HG03460 (cell line): ENCODE results near the gene TPCN2.

Experiments used
- ATAC-seq: cut with Tn5 transposase; IDR thresholded peaks from one replicate; pipeline ENCODE4 v1.9.1; 2021; ENCODE audit not compliant: unreplicated experiment

The TPCN2 gene

DNA sequence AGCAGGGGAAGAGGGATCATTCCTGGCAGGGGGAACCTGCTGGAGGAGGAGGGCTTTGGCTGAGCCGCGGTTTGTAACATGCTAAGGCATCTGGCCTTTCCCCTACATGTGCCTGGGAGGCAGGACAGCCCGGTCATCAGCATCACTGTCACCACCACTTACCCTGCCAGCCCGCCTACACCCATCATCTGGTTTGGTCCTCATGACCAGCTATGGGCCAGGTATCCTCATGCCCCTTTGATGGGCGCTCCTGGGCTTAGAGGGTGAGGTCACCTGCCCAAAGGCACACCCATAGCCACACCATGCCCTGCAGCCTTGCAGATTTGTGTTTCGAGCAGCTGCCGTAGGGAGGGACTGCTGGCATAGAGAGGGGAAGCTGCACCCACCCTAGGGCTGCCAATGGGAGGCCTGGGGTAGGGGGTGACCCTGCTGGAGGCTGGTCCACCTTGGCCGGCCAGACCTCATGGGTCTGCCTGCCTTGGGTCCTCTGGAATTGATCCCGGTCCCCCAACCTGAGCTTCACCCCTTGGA, 38.3 kb upstream of the TPCN2 start:
- no peak for ATAC-seq

- no peak for ATAC-seq
Measured at GRCh38 chr11:69010964-69011623, 37.6 kb upstream of the TPCN2 start.

DNA sequence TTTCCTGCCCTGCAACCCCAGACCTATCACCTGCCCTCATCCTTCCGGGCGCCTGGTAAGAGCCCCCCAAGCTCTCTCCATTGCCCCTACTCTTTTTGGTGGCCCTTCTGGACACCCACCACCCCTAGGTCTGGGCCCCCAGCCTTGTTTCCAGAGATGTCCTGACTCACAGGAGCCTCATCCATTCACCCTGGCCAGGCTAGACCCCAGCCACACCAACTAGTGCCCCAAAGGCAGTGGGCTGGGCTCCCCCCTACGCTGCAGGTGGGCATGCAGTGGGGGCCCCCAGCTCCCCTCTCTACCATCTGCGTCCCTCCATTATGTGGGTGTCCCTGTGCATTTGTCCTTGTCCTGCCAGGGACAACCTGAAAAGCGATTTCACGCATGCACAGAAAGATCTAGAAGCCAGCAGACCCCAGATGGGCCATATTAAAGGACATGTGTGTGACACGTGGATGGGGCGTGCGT, 37.1 kb upstream of the TPCN2 start:
- ATAC-seq, result no peak

- no peak for ATAC-seq
Measured at GRCh38 chr11:69012092-69013008, 36.4 kb upstream of the TPCN2 start.

- no peak for ATAC-seq
Measured at GRCh38 chr11:69013009-69013951, 35.5 kb upstream of the TPCN2 start, which contains the start of gene MRGPRF. Gene MRGPRF, minus strand, starts transcription at chr11:69013246. Its CDS starts 3,345 bp downstream, at chr11:69009901.

DNA sequence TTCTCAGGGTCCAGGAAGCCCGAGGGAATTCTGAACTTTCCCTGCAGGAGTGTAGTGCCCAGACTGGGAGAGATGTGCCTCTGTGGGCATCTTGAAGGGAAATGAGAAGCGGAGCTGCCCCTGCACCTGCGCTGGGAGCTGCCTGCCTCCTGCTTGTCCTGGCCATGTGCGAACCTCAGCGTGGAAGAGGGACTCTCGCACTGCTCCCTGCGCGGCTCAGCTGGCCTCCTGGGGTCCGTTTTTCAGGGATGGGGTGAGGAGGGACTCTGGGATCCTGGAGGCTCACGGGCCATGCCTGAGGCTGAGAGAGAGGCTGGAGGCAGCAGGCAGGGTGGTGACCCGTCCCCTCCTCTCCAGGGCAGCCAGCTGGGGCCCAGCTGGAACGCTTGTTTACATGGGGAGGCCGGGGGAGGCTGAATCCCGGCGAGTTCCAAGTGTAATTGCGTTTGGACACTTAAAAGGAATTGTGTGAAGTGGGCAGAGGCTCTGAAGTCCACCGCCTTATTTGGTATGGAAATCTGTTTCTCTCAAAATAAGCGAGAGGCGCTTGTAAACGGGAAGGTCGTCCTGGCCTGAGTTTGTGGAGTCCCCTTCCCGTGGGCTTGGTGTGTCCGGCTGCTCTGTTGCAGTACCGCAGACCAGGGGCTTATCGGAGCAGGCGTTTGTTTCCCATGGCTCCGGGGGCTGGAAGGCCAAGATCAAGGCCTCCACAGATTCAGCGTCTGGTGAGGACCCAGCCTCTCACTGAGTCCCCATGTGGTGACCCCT, 34.5 kb upstream of the TPCN2 start:
- ATAC-seq, result no peak

- ATAC-seq, result no peak
Measured at GRCh38 chr11:69014898-69015549, 33.7 kb upstream of the TPCN2 start.

GRCh38 chr11:69017951-69018350, 30.8 kb upstream of the TPCN2 start:
- ATAC-seq, result no peak

DNA sequence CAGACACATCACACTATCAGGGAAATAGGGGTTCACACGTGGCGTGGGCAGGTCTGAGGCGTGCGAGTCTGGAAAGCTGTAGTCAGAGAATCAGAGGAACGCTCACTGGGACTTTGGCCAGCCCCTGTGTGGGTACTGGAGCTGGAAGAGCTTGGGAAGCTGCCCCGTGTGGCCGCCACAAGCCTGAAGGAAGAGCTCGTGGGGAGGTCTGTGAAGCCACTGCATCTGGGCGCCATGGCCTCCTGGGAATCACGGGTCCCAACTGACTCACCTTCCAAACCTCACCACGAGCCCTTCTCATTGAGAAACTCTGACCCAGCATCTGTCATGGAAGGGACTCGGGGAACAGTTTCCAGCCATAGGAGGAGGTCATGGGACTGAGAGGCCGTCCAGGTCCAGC, 29.8 kb upstream of the TPCN2 start:
- ATAC-seq, result no peak

DNA sequence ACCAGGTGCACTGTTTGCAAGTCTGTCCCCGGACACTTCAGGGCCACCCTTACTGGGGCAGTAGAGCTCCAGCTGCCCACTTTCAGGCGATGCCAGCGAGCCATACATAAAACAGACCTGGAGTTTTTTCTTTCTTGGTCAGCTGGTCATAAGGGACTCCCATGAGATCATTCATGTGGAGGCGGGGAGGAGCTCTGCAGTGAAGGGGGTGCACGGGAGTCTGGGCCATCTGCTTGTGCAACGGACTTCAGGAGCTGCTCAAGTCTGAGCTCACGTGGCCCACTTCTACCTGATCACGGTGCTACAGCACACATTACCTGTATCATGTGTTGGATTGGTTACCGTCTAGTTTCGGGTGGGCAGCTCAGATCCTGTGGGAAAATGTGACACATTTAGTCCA, 26.5 kb upstream of the TPCN2 start:
- no peak for ATAC-seq

DNA sequence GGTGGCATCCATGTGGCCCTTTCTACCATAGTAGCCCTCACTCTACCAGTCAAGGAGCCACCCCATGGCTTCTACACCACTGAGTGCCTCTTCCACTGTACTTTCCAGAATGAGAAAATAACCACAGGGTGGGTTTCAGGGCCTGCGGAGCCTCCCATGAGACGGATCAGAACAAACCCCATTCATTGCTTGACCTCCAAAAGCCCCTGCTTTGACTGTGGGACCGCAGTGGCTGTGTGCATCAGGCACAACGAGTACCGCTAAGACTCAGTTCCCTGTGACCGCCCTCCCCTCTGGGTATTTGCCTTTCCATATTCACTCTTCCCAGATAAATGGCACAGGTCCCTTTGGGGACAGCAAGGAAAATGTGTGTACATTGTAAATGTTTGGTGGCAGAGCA, 24.2 kb upstream of the TPCN2 start:
- ATAC-seq, result no peak

DNA sequence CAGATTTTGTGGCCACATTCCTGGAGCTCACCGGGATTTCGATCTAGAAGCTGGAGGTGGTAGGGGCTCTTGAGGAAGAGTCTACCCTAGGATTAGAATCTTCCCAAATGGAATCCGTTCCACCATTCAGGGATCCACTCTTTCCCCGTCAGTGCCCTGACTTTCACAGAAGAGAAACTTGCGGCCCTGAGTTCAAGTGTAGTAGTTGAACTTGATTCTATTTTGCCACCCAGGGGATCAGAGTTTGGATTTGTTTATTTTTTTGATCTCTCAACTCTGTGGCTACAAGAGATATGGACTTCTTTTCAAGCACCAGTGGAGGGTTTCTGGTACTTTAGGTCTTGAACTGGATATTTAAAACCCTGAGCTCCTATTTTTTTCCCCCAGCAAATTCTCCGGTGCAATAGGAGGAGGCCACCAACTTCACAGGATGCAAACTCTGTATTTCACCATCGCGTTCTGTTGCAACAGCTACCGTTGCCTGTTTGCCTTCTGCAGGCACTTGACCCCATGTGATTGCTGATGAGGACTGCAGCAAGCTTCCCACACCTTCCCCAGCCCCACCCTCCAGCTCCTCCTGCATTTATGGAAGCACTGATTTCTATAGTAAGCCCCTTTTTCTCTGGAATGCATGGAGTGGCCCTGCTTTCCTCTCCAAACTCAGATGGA, 20.9 kb upstream of the TPCN2 start:
- no peak for ATAC-seq

GRCh38 chr11:69030301-69030700, 18.4 kb upstream of the TPCN2 start:
- ATAC-seq, result no peak

GRCh38 chr11:69032833-69033232, 15.9 kb upstream of the TPCN2 start:
- no peak for ATAC-seq

DNA sequence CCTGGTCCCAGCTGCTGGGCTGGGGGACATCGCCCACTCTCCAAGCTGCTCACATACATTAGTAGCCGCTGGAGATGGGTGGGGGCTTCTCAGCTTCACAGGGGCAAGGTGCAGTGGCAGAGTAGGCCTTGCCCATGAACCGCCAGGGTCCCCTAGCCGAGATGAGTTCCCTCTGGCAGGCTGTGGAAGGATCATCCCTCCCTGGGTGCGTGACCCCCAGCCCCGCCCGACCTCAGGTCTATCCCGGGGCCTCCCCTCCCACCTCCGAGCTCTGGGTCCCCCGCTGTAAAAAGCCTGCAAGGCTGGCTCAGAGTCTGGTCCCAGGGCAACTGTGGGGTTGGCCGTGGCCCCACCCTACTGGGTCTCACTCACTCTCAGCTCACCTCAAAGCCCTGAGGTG, 15.3 kb upstream of the TPCN2 start:
- no peak for ATAC-seq

DNA sequence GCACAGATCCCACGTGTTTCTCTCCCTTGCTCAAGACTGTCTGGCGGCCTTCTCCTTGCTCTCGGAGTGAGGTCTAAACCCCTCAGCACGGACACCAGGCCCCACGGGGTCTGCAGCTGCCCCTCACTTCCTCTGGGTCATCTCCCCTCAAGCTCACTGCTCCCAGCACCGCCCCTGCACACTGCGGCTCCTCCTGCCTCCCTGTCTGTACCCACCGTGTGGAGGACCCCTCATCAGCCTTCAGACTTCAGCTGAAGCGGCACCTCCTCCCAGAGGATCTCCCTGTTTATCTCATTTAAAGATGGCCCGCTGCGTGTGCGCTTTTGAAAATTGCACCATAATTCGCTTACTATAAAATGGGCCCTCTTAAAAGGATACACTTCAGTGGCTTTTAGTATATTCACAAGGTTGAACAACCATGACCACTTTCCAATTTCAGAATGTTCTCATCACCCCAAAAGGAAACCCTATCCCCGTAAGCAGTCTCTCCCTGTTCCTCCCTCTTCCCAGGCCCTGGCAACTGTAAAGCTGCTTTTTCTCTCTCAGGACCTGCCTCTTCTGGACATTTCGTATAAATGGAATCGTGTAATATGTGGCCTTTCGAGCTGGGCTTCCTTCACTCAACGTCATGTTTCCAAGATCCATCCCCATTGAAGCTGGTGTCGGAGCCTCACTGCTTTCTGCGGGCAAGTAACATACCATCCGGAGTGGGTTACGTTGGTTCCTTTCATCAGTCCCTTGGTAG, 14.4 kb upstream of the TPCN2 start:
- ATAC-seq, result no peak

GRCh38 chr11:69035150-69035945, 13.4 kb upstream of the TPCN2 start:
- no peak for ATAC-seq

DNA sequence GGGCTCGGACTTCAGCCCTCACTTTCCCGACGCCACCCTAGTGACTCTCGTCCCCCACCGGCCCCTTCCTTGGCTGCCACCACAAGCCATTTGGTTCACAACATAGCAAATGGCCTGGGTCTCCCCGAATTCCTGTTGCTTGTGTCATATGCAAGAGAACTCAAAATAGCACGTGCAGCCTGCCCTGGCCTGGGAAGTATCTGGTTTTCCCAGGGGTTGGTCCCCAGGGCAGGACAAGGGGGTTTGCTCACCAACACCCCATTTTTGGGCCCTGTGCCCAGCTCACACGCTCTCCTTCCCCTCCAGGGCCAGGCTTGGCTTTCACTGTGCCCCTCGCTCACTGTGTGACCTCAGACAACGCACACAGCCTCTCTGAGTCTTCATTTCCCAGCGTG, 12.8 kb upstream of the TPCN2 start:
- ATAC-seq, result no peak
